Tibial artery (tissue), 4 donors: ENCODE measurements around the gene PRAC2.

Source experiments
- DNase-seq, 2 donors: peaks; one replicate each; pipeline ENCODE4 v3.0.0-alpha.2; 2019
- H3K27ac ChIP-seq, 2 donors: fragments of 200-600 bp; sonication (generic) in 1 of 2; 1 replicate in 1 of 2; 2 replicates in 1 of 2; pipeline ENCODE4 v1.5.1; 2018 to 2019; ENCODE audit warnings: mild to moderate bottlenecking in 1 of 2
- H3K27me3 ChIP-seq, 2 donors: fragments of 200-600 bp; sonication (generic) in 1 of 2; one replicate each; pipeline versions ENCODE4 v1.5.1 to v1.6.0; 2016 to 2019
- H3K36me3 ChIP-seq, 3 donors: fragments of 200-600 bp; sonication (generic) in 2 of 3; one replicate each; pipeline ENCODE4 v1.5.1; 2016 to 2019; ENCODE audit warnings: mild to moderate bottlenecking in 2 of 3
- H3K4me1 ChIP-seq, 4 donors: fragments of 200-600 bp; sonication (generic) in 2 of 4; 1 replicate in 3 of 4; 2 replicates in 1 of 4; pipeline ENCODE4 v1.5.1; 2016 to 2019
- H3K4me3 ChIP-seq, 2 donors: fragments of 200-600 bp; sonication (generic) in 1 of 2; 1 replicate in 1 of 2; 2 replicates in 1 of 2; pipeline ENCODE4 v1.5.1; 2018 to 2019; ENCODE audit warnings: mild to moderate bottlenecking in 2 of 2
- H3K9me3 ChIP-seq, 3 donors: fragments of 200-600 bp; sonication (generic) in 1 of 3; one replicate each; pipeline ENCODE4 v1.5.1; 2016 to 2019
- intact Hi-C: fragments of 100-400 bp; cut with DNase I; formaldehyde crosslinking; loops from one replicate; pipeline ENCODE4 v1.15.0; 2023; ENCODE audit warnings: low total_unique reads
- TF ChIP-seq, protein P1 (sequence below), 2 experiments: fragments of 200-600 bp in 1 of 2; fragments of 450-650 bp in 1 of 2; IDR thresholded peaks; one replicate each; pipeline ENCODE4 v1.5.1; 2017 to 2019; ENCODE audit warnings: antibody characterized with exemption in 2 of 2, mild to moderate bottlenecking in 1 of 2, moderate library complexity in 1 of 2

The PRAC2 gene

DNA sequence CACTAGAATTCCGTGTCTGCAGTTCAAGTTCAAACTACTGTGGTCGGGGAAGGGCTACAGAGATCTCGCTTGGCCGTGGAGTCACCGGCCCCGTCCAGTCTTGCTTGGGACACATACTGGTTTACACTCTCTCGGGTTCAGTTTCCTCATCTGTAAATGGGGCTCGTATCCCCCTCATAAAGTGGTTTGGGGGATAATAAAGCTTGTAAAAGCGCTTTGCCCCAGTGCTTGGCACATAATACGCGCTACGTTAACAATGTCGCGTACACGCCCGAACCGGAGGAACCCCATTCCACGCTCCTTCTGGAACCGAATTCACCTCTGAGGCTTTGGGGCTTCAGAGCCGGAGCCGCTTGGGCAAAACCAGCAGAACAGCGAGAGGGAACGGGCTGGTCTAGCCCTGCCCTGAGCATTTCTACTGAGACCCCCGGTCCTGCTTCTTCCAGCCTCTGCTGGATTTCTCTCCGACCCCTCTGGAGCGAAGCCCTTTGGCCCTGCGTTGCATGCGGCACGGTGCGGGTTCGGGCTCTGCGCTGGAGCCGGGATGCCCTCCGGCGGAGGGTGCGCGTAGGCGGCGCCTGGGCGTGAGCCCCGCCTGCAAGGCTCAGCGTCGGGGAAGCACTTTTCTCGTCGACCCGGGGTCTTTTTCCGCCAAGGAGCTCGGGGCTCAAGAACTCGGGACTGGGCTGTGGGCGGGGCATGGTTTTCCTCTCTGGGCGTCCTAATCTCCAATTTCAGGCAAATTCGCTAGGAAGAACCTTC is 31.7 kb downstream of the PRAC2 start:
- intact Hi-C loops = no loop called here
- Histone ChIP-seq H3K27me3 (peaks cover 10 to 99% of the 10 kb centered on the region in 2 donors), H3K9me3 (no peaks in the 10 kb centered on the region), H3K36me3 (no peaks in the 10 kb centered on the region), H3K27ac (no peak overlapping the region), H3K4me3 (no peak overlapping the region), H3K4me1 (peaks cover 0 to 19% (median 10%) of the 10 kb centered on the region in 4 donors)
- DNase-seq = no peak
- TF ChIP-seq, protein P1, sequence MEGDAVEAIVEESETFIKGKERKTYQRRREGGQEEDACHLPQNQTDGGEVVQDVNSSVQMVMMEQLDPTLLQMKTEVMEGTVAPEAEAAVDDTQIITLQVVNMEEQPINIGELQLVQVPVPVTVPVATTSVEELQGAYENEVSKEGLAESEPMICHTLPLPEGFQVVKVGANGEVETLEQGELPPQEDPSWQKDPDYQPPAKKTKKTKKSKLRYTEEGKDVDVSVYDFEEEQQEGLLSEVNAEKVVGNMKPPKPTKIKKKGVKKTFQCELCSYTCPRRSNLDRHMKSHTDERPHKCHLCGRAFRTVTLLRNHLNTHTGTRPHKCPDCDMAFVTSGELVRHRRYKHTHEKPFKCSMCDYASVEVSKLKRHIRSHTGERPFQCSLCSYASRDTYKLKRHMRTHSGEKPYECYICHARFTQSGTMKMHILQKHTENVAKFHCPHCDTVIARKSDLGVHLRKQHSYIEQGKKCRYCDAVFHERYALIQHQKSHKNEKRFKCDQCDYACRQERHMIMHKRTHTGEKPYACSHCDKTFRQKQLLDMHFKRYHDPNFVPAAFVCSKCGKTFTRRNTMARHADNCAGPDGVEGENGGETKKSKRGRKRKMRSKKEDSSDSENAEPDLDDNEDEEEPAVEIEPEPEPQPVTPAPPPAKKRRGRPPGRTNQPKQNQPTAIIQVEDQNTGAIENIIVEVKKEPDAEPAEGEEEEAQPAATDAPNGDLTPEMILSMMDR (IDR thresholded peaks at IDR 0.05) = no peak

DNA sequence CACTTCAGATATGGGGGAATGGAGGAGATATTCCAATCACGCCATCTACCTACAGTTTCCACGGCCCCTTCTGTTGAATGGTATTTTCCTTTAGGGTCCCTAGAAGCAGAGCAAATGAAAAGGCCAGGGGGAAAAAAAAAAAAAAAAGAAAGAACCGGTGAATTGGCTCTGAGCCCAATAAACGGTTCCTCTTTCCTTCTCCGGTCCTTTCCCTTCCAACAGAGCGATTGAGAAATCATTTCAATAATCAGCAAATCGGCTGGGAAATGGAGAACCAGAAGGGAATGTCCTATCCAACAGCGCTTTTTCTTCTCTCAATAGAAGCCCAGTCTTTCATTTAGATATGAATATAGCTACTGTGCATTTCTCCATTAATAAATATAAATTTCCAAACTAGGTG is 32.4 kb downstream of the PRAC2 start:
- H3K4me3 ChIP-seq = no peak overlapping the region
- TF ChIP-seq, protein P1 (IDR thresholded peaks at IDR 0.05) = no peak
- H3K27ac ChIP-seq = no peak overlapping the region
- no peaks in the 10 kb centered on the region for H3K36me3 ChIP-seq
- no peak for DNase-seq
- H3K27me3 ChIP-seq = peaks cover 10 to 99% of the 10 kb centered on the region in 2 donors
- intact Hi-C loops = no loop called here
- H3K4me1 ChIP-seq = peaks cover 0 to 19% (median 10%) of the 10 kb centered on the region in 4 donors
- H3K9me3 ChIP-seq = no peaks in the 10 kb centered on the region

DNA sequence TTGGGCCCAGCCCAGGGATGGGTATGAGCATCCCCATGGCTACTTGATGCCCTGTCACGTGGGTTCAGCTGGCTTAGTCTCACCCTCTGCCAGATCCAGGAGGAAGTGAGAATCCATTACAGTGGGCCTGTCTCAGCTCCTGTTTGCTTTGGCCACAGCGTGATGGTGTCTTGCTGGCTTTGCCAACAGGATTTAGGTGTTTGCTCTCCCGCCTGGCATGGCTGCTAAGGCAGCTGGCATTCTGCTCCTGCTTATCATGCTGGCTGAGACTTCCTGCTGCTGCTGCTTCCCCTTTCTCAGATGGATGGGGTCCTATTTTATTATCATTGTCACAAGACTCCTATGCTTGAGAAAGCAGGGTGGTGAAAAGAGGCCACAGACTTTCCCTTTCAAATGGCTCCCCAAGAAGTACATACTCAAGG is 33.9 kb downstream of the PRAC2 start:
- H3K9me3 ChIP-seq = no peaks in the 10 kb centered on the region
- H3K36me3 ChIP-seq = no peaks in the 10 kb centered on the region
- intact Hi-C loops = no loop called here
- H3K27ac ChIP-seq = no peak overlapping the region
- TF ChIP-seq, protein P1 (IDR thresholded peaks at IDR 0.05) = no peak
- no peak for DNase-seq
- H3K27me3 ChIP-seq = peaks cover 10 to 99% of the 10 kb centered on the region in 2 donors
- H3K4me1 ChIP-seq = peaks cover 0 to 19% (median 10%) of the 10 kb centered on the region in 4 donors
- no peak overlapping the region for H3K4me3 ChIP-seq

DNA sequence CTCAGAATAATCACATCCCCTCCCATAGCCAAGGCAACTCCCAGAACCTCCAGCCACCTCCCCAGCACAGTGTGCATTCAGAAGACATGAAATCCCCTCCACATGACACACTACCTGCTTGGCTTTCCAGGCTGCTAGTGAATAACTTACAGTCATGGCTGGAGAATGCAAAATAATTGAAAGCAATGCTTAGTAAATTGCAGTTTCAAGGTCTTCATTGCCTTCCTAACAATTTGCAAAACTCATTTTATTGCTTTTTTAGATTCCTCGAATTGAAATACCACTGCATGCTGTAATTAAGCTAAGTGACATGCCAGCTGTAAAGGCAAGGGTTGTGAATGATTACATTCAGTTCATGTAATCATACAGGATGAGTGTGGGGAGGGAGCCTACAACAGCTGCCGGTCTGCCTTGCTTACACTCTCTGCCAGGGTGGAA is 34.6 kb downstream of the PRAC2 start:
- DNase-seq = peak in 1 of 2 donors; percentile 9
- no peak overlapping the region for H3K4me3 ChIP-seq
- intact Hi-C loops = no loop called here
- TF ChIP-seq, protein P1 (IDR thresholded peaks at IDR 0.05) = no peak
- peaks cover 10 to 99% of the 10 kb centered on the region in 2 donors for H3K27me3 ChIP-seq
- no peaks in the 10 kb centered on the region for H3K36me3 ChIP-seq
- H3K4me1 ChIP-seq = peaks cover 0 to 19% (median 10%) of the 10 kb centered on the region in 4 donors
- H3K27ac ChIP-seq = no peak overlapping the region
- H3K9me3 ChIP-seq = no peaks in the 10 kb centered on the region

DNA sequence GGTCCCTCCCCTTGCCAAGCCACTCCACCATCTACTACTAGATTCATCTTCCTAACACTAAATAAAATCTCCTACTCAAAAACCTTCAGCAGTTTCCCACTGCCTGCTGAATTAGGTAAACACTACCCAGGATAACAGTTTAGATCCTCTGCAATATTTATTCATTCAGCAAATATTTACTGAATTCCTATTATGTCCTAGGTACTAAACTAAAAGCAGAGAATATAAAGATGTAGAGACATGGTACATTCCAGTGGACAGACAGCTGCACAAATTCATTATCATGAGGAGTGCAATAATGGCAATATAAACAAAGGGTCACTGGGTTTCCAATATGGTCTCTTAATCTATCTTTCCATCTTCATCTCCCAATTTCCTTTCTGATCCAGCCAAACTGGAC is 36.3 kb downstream of the PRAC2 start:
- no peaks in the 10 kb centered on the region for H3K9me3 ChIP-seq
- peaks cover 0 to 10% (median 8%) of the 10 kb centered on the region in 4 donors for H3K4me1 ChIP-seq
- no peak for DNase-seq
- TF ChIP-seq, protein P1 (IDR thresholded peaks at IDR 0.05) = no peak
- intact Hi-C loops = no loop called here
- H3K36me3 ChIP-seq = no peaks in the 10 kb centered on the region
- H3K27me3 ChIP-seq = peaks cover 10 to 99% of the 10 kb centered on the region in 2 donors
- H3K4me3 ChIP-seq = no peak overlapping the region
- no peak overlapping the region for H3K27ac ChIP-seq
